Uterus (tissue), 2 donors: ENCODE measurements around the gene TRIP10.

Experiments
- CTCF ChIP-seq, 4 experiments: fragments of 200-600 bp in 2 of 4; fragments of 450-650 bp in 2 of 4; sonication (generic) in 2 of 4; IDR thresholded peaks; one replicate each; pipeline ENCODE4 v1.5.1; 2016 to 2019; ENCODE audit warnings: antibody characterized with exemption in 4 of 4, mild to moderate bottlenecking in 2 of 4, moderate library complexity in 1 of 4
- POLR2A ChIP-seq, 2 donors: fragments of 450-650 bp; IDR thresholded peaks; one replicate each; pipeline ENCODE4 v1.6.1; 2016; ENCODE audit warnings: antibody characterized with exemption in 2 of 2, mild to moderate bottlenecking in 1 of 2, moderate library complexity in 1 of 2

GRCh38 chr19:6709549-6709948, 29.9 kb upstream of the TRIP10 start:
- no peak for TF ChIP-seq POLR2A (IDR thresholded peaks at IDR 0.05)
- no peak for TF ChIP-seq CTCF (IDR thresholded peaks at IDR 0.05)
